IMR-90 (cell line): ENCODE results near the gene CDH23. TPM values are rescaled to one million over a fixed set of nuclear protein-coding genes. Genes with fewer than 3 reads are reported as not detected.
A peak's percentile ranks its signal among the peaks of the same experiment; 100 is the strongest.

ENCODE experiments used
- ATAC-seq: fragments of 200-7000 bp; cut with Tn5 transposase; 2 replicates; pipeline ENCODE4 v1.9.1; 2020; ENCODE audit warnings: low read depth, mild to moderate bottlenecking, moderate library complexity
- BruUV-seq: library from RNA; stranded (reverse); fragments of 400-500 nt; replicated peaks from 2 replicates; lab custom pipeline; 2021; lab: Mats Ljungman, UMichigan
- CTCF ChIA-PET: fragments of 300-600 bp; formaldehyde crosslinking; extraction: SDS; loops from one replicate; lab custom pipeline; 2021; ENCODE audit warnings: antibody characterized with exemption; lab: Yijun Ruan, JAX
- POLR2A ChIA-PET: fragments of 300-600 bp; sonication (Branson Sonifier 250); formaldehyde crosslinking; loops from one replicate; lab custom pipeline; 2022; ENCODE audit warnings: antibody characterized with exemption; ENCODE audit not compliant: unreplicated experiment; lab: Charles Lee
- DNase-seq: peaks from one replicate; pipeline ENCODE4 v3.0.0; 2013
- H2AFZ ChIP-seq: replicated peaks from 2 replicates; pipeline ENCODE3; 2013; ENCODE audit warnings: low read length, mild to moderate bottlenecking; ENCODE audit not compliant: poor library complexity
- H2AK5ac ChIP-seq: 2 replicates; pipeline ENCODE4 v1.6.1; 2013; ENCODE audit warnings: low read depth, low read length, inconsistent platforms
- H2AK9ac ChIP-seq: replicated peaks from 2 replicates; pipeline ENCODE3; 2013; ENCODE audit warnings: mild to moderate bottlenecking, low read depth, low read length, moderate library complexity; ENCODE audit not compliant: poor library complexity
- H2BK120ac ChIP-seq: 2 replicates; pipeline ENCODE4 v1.6.1; 2013; ENCODE audit warnings: low read depth, low read length, inconsistent platforms
- H2BK15ac ChIP-seq: 3 replicates; pipeline ENCODE4 v1.6.1; 2013; ENCODE audit warnings: low read depth, low read length, inconsistent platforms
- H2BK20ac ChIP-seq: 2 replicates; pipeline ENCODE4 v1.6.1; 2013; ENCODE audit warnings: low read depth, mild to moderate bottlenecking, inconsistent platforms, low read length, moderate library complexity
- H2BK5ac ChIP-seq: 2 replicates; pipeline ENCODE4 v1.6.1; 2013; ENCODE audit warnings: mild to moderate bottlenecking, low read depth, low read length, inconsistent platforms; ENCODE audit not compliant: poor library complexity, severe bottlenecking
- H3K14ac ChIP-seq: replicated peaks from 2 replicates; pipeline ENCODE4 v1.6.1; 2013; ENCODE audit warnings: low read depth, low read length, inconsistent platforms
- H3K18ac ChIP-seq: 2 replicates; pipeline ENCODE4 v1.6.1; 2013; ENCODE audit warnings: low read depth, low read length, control low read depth
- H3K23ac ChIP-seq: 2 replicates; pipeline ENCODE4 v1.6.1; 2013; ENCODE audit warnings: low read depth, low read length, inconsistent platforms
- H3K27ac ChIP-seq: 2 replicates; pipeline ENCODE4 v1.5.1; 2013; ENCODE audit warnings: mild to moderate bottlenecking, control low read depth, low read length; ENCODE audit not compliant: insufficient read depth
- H3K27me3 ChIP-seq: 2 replicates; pipeline ENCODE4 v1.6.1; 2013; ENCODE audit warnings: low read length; ENCODE audit not compliant: control insufficient read depth, insufficient read depth
- H3K36me3 ChIP-seq: 2 replicates; pipeline ENCODE4 v1.6.1; 2013; ENCODE audit warnings: low read length, mixed read lengths; ENCODE audit not compliant: control insufficient read depth, insufficient read depth
- H3K4ac ChIP-seq: 2 replicates; pipeline ENCODE4 v1.6.1; 2013; ENCODE audit warnings: low read depth, low read length, inconsistent platforms
- H3K4me1 ChIP-seq: 2 replicates; pipeline ENCODE4 v1.6.1; 2013; ENCODE audit warnings: low read length, mixed read lengths; ENCODE audit not compliant: control insufficient read depth, insufficient read depth
- H3K4me2 ChIP-seq: 2 replicates; pipeline ENCODE4 v1.6.1; 2013; ENCODE audit warnings: low read depth, mild to moderate bottlenecking, control low read depth, low read length, moderate library complexity
- H3K4me3 ChIP-seq: 2 replicates; pipeline ENCODE4 v1.5.1; 2013; ENCODE audit warnings: low read depth, mild to moderate bottlenecking, control low read depth, low read length, moderate library complexity; ENCODE audit not compliant: insufficient read depth
- H3K56ac ChIP-seq: 2 replicates; pipeline ENCODE4 v1.6.1; 2013; ENCODE audit warnings: low read length, inconsistent platforms; ENCODE audit not compliant: insufficient read depth; ENCODE audit errors: extremely low read depth
- H3K79me1 ChIP-seq, 2 experiments: 2 replicates each; pipeline ENCODE4 v1.6.1; 2013; ENCODE audit warnings: low read length in 2 of 2, inconsistent platforms in 1 of 2, low read depth in 1 of 2
- H3K9ac ChIP-seq: 2 replicates; pipeline ENCODE4 v1.6.1; 2013; ENCODE audit warnings: low read depth, low read length, control low read depth
- H3K9me1 ChIP-seq: 2 replicates; pipeline ENCODE4 v1.6.1; 2013; ENCODE audit warnings: low read length, inconsistent platforms; ENCODE audit not compliant: insufficient read depth
- H3K9me3 ChIP-seq: 2 replicates; pipeline ENCODE4 v1.6.1; 2013; ENCODE audit warnings: low read length; ENCODE audit not compliant: control insufficient read depth, insufficient read depth
- H4K20me1 ChIP-seq: 2 replicates; pipeline ENCODE4 v1.6.1; 2013; ENCODE audit warnings: low read length, inconsistent platforms; ENCODE audit not compliant: insufficient read depth
- H4K5ac ChIP-seq: 2 replicates; pipeline ENCODE4 v1.6.1; 2013; ENCODE audit warnings: mild to moderate bottlenecking, low read depth, low read length, control low read depth
- H4K8ac ChIP-seq, 2 experiments: 2 replicates each; pipeline ENCODE4 v1.6.1; 2013; ENCODE audit warnings: low read depth in 2 of 2, low read length in 2 of 2, control low read depth in 1 of 2, inconsistent platforms in 1 of 2
- H4K91ac ChIP-seq: 2 replicates; pipeline ENCODE4 v1.6.1; 2013; ENCODE audit warnings: low read depth, low read length, inconsistent platforms; ENCODE audit not compliant: insufficient read depth
- CHD1 ChIP-seq: IDR thresholded peaks from 2 replicates; pipeline ENCODE4 v1.6.1; 2012; ENCODE audit warnings: low read depth, low read length, improper control_type of control experiment
- SMC3 ChIP-seq: fragments of 150-350 bp; IDR thresholded peaks from 2 replicates; pipeline ENCODE4 v1.6.1; 2016; ENCODE audit warnings: low read depth, mild to moderate bottlenecking, antibody characterized with exemption, low read length, moderate library complexity
- WGBS, 2 experiments: methylation state at CpG; one replicate each; pipeline versions ENCODE4 v1.1.5 to v1.1.7; 2013; ENCODE audit warnings: missing lambda C conversion rate in 2 of 2; ENCODE audit not compliant: insufficient read length in 1 of 2; ENCODE audit errors: extremely low coverage in 2 of 2; 5-methylcytosine and 5-hydroxymethylcytosine counted together
- dilution Hi-C: fragments of 300-500 bp; cut with HindIII; formaldehyde crosslinking; loops from one replicate; pipeline ENCODE4 v1.14.3; 2018; ENCODE audit warnings: low sequenced_read_pairs; ENCODE audit not compliant: unreplicated experiment
- in situ Hi-C: fragments of 300-500 bp; cut with MboI; formaldehyde crosslinking; loops from 3 replicates; pipeline ENCODE4 v1.14.3; 2019; ENCODE audit warnings: low sequenced_read_pairs, inconsistent platforms, mixed read lengths
- intact Hi-C: fragments of 100-400 bp; cut with micrococcal nuclease; formaldehyde crosslinking; loops from 2 replicates; pipeline ENCODE4 v1.10.0; 2022
- polyA plus RNA-seq, 3 experiments: library from polyadenylated mRNA; depleted of rRNA; stranded (reverse); fragments of >200 nt; gene quantifications; 2 replicates each; pipeline ENCODE4 v1.2.3, GENCODE V29; 2012; ENCODE audit warnings: low replicate concordance in 1 of 3
- total RNA-seq: library from RNA; depleted of rRNA; stranded (reverse); fragments of >200 nt; gene quantifications from 2 replicates; pipeline ENCODE4 v1.2.3, GENCODE V29; 2012

Gene CDH23
- total and polyA plus RNA-seq, 2 of the 4 experiments (the other 2 are of a cell fraction) = under 0.01 to 0.03 TPM

DNA sequence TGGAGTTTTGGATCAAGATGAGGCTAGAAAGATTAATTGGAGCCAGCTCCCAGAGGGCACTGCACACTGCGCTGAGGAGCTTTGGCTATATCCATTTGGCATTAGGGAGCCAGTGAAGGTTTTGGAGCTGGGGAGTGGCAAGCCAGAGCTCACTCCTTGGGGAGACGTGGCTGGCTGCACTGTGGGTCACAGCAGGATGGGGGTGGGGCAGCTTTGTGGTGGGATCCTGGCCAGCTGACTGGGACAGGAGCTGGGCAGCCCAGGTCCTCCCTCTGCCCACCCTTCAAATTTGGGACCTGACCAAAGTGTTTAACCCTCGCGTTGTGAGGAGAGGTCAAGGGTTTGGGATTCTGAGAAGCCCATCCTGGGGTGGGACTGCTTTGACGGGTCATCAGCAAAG is 317.9 kb downstream of the CDH23 start:
- dilution Hi-C loops (no loop called here), in situ Hi-C loops (no loop called here), intact Hi-C loops (loop anchor here (5.0 kb wide), 2 partner anchors 53 to 98 kb away; no protein-coding TSS in a partner anchor)
- Histone ChIP-seq H3K56ac (no peak overlapping the region), H2AK5ac (no peak overlapping the region), H2AFZ (no peak overlapping the region), H3K14ac (no peak overlapping the region), H2BK20ac (no peak overlapping the region), H4K8ac (no peak overlapping the region; a peak in 1 of 4 replicates), H3K27ac (no peak overlapping the region), H3K18ac (peak overlapping the region; percentile 70; the same call in 1 of the 2 replicates), H3K9ac (no peak overlapping the region), H3K9me1 (no peaks in the 10 kb centered on the region), H2BK5ac (no peak overlapping the region), H4K20me1 (no peaks in the 10 kb centered on the region), H3K27me3 (peaks cover 2% of the 10 kb centered on the region; the same call in 1 of the 2 replicates), H2AK9ac (peak overlapping the region; percentile 1), H3K9me3 (no peaks in the 10 kb centered on the region), H3K79me1 (no peaks in the 10 kb centered on the region), H3K36me3 (no peaks in the 10 kb centered on the region), H3K4me1 (peaks cover 26% of the 10 kb centered on the region), H2BK120ac (no peak overlapping the region), H4K91ac (no peak overlapping the region), H3K4me2 (no peak overlapping the region), H4K5ac (peak overlapping the region; percentile 86; the same call in 1 of the 2 replicates), H3K23ac (no peak overlapping the region), H3K4ac (no peak overlapping the region), H3K4me3 (no peak overlapping the region), H2BK15ac (no peak overlapping the region)
- 80% methylated on average over 1 of the region's 5 CpGs; no CpG with 5 or more reads in 1 of the 2 experiments for WGBS, 2 experiments
- ATAC-seq (no peak), DNase-seq (no peak)
- TF ChIP-seq CHD1 (no peak), SMC3 (no peak)
- no TSS peak for BruUV-seq
- ChIA-PET CTCF (no interaction called here), POLR2A (no interaction called here)
